Measurements from ENCODE around the gene RASAL2.
A peak's percentile ranks its signal among the peaks of the same experiment; 100 is the strongest.

RASAL2 gene

DNA sequence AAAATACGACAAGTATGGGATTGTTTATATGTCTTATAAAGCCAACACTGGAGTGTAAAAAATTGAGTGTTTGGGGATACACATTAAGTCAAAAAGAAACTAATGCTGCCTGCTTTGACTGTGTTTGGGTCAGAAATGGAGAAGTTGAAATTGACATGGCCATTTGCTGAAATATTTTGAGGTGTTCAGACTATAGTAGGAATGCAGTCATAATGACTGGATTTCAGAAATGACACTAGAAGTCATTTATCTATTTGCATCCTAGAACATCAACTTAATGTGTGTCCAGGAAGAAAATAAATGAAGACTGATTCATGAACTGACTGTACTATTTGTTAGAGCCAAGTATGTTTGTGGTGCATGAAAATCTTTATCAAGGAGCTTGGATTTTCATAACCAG lies 28.4 kb downstream of the RASAL2 start:
- H3K36me3 Mint-ChIP-seq (ENCODE audit: low read depth) = peaks cover 5% of the 10 kb centered on the region
- peaks cover 15% of the 10 kb centered on the region for H3K4me1 Mint-ChIP-seq
- H3K4me3 Mint-ChIP-seq = no peak overlapping the region
- H3K9me3 Mint-ChIP-seq = peaks cover 4% of the 10 kb centered on the region
- H3K27ac Mint-ChIP-seq = peak overlapping the region in 1 of 3 experiments; percentile 19
- no peaks in the 10 kb centered on the region for H3K27me3 Mint-ChIP-seq (ENCODE audit: low read depth)
- TF ChIP-seq, protein P1, sequence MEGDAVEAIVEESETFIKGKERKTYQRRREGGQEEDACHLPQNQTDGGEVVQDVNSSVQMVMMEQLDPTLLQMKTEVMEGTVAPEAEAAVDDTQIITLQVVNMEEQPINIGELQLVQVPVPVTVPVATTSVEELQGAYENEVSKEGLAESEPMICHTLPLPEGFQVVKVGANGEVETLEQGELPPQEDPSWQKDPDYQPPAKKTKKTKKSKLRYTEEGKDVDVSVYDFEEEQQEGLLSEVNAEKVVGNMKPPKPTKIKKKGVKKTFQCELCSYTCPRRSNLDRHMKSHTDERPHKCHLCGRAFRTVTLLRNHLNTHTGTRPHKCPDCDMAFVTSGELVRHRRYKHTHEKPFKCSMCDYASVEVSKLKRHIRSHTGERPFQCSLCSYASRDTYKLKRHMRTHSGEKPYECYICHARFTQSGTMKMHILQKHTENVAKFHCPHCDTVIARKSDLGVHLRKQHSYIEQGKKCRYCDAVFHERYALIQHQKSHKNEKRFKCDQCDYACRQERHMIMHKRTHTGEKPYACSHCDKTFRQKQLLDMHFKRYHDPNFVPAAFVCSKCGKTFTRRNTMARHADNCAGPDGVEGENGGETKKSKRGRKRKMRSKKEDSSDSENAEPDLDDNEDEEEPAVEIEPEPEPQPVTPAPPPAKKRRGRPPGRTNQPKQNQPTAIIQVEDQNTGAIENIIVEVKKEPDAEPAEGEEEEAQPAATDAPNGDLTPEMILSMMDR (IDR thresholded peaks at IDR 0.05; ENCODE audit: unreplicated experiment in 3 of 3) = no peak

DNA sequence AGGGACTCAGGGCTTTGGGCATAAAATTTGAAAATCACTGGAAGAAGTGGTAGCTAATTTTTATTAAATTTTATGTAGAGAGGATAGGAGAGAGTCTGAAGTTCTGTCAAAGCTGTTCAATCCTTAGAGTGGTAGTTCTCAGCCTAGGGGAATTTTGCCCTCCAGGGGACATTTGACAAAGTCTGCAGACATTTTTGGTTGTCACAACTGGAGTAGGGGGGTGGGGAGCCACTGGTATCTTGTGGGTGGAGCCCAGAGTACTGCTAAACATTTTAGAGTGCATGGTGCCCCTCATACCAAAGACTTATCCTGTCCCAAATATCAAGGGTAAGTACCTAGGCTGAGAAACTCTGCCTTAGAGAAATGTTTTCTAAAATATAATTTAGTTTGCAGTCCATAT lies 30.2 kb downstream of the RASAL2 start:
- Mint-ChIP-seq H3K9me3 (peaks cover 4% of the 10 kb centered on the region), H3K36me3 (ENCODE audit: low read depth) (peaks cover 5% of the 10 kb centered on the region), H3K4me3 (no peak overlapping the region), H3K4me1 (peaks cover 15% of the 10 kb centered on the region), H3K27me3 (ENCODE audit: low read depth) (no peaks in the 10 kb centered on the region), H3K27ac (no peak overlapping the region)
- TF ChIP-seq, protein P1 (IDR thresholded peaks at IDR 0.05; ENCODE audit: unreplicated experiment in 3 of 3) = no peak

DNA sequence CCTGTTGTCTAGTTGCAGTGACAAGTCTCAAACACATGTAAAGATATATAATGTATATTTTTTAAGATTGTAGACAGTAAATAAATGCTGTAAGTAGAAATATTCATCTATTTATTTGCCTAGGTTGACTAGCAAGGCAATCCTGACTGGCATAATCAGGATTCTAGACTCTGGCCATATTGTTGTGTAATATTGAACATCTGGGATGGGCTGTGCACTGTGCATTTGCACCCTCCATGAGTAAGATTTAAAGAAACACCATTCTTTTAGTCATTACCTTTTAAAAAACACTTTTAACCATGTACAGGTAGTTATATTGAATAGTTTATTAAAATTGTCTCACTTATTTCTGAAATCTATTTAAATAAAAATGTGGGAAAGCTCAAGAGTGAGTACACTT lies 32.4 kb downstream of the RASAL2 start:
- TF ChIP-seq, protein P1 (IDR thresholded peaks at IDR 0.05; ENCODE audit: unreplicated experiment in 3 of 3) = no peak
- H3K36me3 Mint-ChIP-seq (ENCODE audit: low read depth) = no peaks in the 10 kb centered on the region
- H3K27me3 Mint-ChIP-seq (ENCODE audit: low read depth) = no peaks in the 10 kb centered on the region
- no peaks in the 10 kb centered on the region for H3K9me3 Mint-ChIP-seq
- H3K27ac Mint-ChIP-seq = peak overlapping the region in 1 of 3 experiments; percentile 52
- H3K4me1 Mint-ChIP-seq = peaks cover 10% of the 10 kb centered on the region
- H3K4me3 Mint-ChIP-seq = no peak overlapping the region

DNA sequence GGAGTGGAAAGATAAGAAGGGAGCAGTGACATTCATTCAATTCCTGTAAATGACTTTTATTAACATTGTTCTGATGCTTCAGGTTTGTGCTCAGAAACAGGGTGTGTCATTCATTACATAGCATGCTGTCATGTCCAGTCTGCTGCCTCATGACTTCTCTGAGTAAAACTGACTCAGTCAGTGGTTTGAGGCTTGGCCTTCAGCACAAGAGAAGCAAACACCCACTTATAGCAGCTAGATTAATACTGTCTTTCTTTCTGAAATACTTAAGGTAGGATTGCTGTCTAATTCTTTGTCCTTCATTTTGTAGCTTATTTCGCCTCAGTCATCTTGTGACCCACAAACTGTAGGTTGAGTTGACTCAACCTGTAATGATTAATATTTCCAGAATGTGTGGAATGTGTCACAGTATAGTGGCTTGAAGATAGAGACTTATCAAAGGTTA lies 32.9 kb downstream of the RASAL2 start:
- peak overlapping the region in 1 of 3 experiments; percentile 52 for H3K27ac Mint-ChIP-seq
- H3K36me3 Mint-ChIP-seq (ENCODE audit: low read depth) = no peaks in the 10 kb centered on the region
- H3K27me3 Mint-ChIP-seq (ENCODE audit: low read depth) = no peaks in the 10 kb centered on the region
- peaks cover 8% of the 10 kb centered on the region for H3K4me1 Mint-ChIP-seq
- TF ChIP-seq, protein P1 (IDR thresholded peaks at IDR 0.05; ENCODE audit: unreplicated experiment in 3 of 3) = no peak
- H3K9me3 Mint-ChIP-seq = no peaks in the 10 kb centered on the region
- no peak overlapping the region for H3K4me3 Mint-ChIP-seq

DNA sequence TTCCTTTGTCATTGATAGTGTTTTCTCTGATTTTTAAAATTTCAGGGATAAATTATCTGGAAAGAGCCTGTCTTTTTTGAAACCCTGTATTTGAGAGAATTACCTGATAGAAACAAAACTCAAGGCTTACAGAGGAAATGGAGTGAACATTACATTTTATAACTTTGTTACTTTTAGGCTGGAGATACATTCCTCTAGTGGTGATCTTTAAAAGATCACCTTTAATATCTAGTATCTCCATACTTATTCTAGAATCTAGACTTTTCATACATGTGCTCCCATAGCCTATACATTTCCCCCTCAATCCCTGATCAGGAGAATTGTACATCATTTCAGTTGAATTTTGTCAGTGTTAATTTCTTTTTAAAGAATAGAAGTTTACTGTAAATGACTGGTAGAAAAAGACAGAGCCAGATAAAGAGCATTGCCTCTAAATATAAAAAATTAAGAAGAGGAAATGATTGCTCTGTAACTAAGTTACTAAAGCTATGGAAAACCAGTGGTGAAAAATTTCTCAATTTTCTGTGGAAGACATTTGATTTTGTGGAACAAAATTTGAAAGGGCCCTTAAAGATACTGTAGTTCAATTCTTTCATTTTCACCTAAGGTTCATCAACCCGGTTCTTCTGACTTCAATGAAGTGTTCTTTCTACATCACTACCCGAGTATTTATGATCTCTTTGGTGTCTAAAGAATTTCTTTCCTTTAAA lies 33.7 kb downstream of the RASAL2 start:
- no peaks in the 10 kb centered on the region for H3K36me3 Mint-ChIP-seq (ENCODE audit: low read depth)
- no peaks in the 10 kb centered on the region for H3K27me3 Mint-ChIP-seq (ENCODE audit: low read depth)
- no peak overlapping the region for H3K4me3 Mint-ChIP-seq
- no peak overlapping the region for H3K27ac Mint-ChIP-seq
- H3K9me3 Mint-ChIP-seq = no peaks in the 10 kb centered on the region
- H3K4me1 Mint-ChIP-seq = no peaks in the 10 kb centered on the region
- TF ChIP-seq, protein P1 (IDR thresholded peaks at IDR 0.05; ENCODE audit: unreplicated experiment in 3 of 3) = no peak

Data from nephron (organoid).